ENCODE measurements around the gene BCL7A. TPM values are rescaled to one million over a fixed set of nuclear protein-coding genes. Genes with fewer than 3 reads are reported as not detected.

The BCL7A gene
- total RNA-seq, 1 donor from 2014 or later, result 8.1 TPM

DNA sequence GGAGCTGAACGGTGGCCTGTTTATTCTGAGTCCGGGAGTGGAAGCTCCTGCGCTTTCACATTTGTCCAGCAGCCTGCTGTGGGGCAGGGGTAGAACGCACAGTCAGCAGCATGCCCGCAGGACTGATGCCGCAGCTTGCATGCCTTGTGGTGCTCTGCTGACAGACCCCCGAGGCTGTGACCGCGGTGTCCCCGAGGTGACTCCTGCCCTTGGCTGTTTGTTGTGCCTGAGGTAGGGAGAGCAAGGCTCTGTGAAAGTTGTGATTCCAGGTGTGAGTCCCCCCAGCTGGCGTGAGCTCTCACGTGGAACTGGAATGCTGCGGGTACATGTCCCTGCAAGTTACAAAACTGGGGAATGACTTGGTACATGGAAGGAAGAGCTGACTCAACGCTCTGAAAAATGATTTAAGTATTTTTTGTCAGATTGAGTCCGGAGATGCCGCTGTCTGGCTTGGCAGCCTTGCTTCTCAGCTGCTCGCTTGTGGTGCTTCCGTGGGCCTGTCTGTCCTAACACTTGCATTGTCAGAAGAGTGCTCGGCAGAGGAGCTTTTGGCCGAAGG, 75.0 kb downstream of the BCL7A start:
- no peak for DNase-seq (ENCODE audit: extremely low spot score in 2 of 2)
- H3K4me1 ChIP-seq, result peaks cover 75% of the 10 kb centered on the region
- no peaks in the 10 kb centered on the region for H3K9me3 ChIP-seq
- no peak overlapping the region for H3K4me3 ChIP-seq
- intact Hi-C loops (cut with DNase I), result no loop called here
- H3K36me3 ChIP-seq, result no peaks in the 10 kb centered on the region
- no peaks in the 10 kb centered on the region for H3K27me3 ChIP-seq
- TF ChIP-seq POLR2AphosphoS5 (IDR thresholded peaks at IDR 0.05; ENCODE audit: insufficient read depth in 1 of 2, low read depth in 1 of 2) (peak in 1 of 2 donors; percentile 29), POLR2A (IDR thresholded peaks at IDR 0.05) (no peak)
- TF ChIP-seq, protein P1, sequence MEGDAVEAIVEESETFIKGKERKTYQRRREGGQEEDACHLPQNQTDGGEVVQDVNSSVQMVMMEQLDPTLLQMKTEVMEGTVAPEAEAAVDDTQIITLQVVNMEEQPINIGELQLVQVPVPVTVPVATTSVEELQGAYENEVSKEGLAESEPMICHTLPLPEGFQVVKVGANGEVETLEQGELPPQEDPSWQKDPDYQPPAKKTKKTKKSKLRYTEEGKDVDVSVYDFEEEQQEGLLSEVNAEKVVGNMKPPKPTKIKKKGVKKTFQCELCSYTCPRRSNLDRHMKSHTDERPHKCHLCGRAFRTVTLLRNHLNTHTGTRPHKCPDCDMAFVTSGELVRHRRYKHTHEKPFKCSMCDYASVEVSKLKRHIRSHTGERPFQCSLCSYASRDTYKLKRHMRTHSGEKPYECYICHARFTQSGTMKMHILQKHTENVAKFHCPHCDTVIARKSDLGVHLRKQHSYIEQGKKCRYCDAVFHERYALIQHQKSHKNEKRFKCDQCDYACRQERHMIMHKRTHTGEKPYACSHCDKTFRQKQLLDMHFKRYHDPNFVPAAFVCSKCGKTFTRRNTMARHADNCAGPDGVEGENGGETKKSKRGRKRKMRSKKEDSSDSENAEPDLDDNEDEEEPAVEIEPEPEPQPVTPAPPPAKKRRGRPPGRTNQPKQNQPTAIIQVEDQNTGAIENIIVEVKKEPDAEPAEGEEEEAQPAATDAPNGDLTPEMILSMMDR (IDR thresholded peaks at IDR 0.05), result no peak
- peak overlapping the region; percentile 63 for H3K27ac ChIP-seq

GRCh38 chr12:122097584-122097926, 75.9 kb downstream of the BCL7A start:
- Histone ChIP-seq H3K4me3 (no peak overlapping the region), H3K9me3 (no peaks in the 10 kb centered on the region), H3K27ac (peak overlapping the region; percentile 63), H3K4me1 (peaks cover 73% of the 10 kb centered on the region), H3K36me3 (no peaks in the 10 kb centered on the region), H3K27me3 (no peaks in the 10 kb centered on the region)
- intact Hi-C loops (cut with DNase I), result no loop called here
- DNase-seq (ENCODE audit: extremely low spot score in 2 of 2), result no peak
- TF ChIP-seq POLR2AphosphoS5 (IDR thresholded peaks at IDR 0.05; ENCODE audit: insufficient read depth in 1 of 2, low read depth in 1 of 2), result no peak
- no peak for TF ChIP-seq POLR2A (IDR thresholded peaks at IDR 0.05)
- TF ChIP-seq, protein P1 (IDR thresholded peaks at IDR 0.05), result no peak

DNA sequence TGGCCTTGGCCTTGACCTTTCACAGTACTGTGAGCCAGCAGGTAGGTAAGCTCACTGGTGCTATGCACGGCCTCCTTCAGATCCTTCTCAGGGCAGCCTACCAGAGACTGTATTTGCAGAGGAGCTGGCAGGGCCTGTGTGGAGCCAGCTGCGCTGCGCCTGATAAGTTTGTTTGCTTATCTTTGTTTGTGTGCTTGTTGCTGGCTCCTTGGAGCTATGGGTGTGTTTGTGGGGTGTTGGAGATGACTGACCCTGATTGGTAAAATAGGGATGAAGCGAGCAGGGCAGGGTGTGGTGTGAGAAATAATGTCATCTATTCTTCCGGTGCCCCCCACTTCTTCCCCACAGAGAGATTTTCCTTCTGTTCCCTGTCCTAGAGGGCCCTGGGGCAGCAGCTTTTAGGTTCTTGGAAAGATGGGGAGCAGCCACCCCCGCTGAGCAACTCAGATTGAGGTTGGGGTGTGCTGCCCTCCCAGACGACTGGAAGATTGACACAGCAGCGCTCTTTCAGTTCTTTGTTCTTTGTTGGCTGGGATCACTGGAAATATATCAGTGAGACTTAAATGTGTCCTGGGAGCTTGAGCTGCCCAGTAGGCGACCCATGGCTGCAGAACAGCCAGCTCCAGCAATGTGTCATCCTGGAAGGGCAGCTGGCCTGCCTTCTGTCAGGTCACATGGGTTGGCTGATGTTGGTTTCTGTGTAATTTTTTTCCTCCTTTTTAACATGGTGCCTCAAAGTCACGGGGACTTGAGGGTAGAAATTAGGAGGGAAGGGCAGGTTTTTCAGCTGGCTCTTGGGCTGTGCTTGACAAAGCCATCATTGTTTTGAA, 76.5 kb downstream of the BCL7A start:
- Histone ChIP-seq H3K9me3 (no peaks in the 10 kb centered on the region), H3K27me3 (no peaks in the 10 kb centered on the region), H3K4me1 (peaks cover 67% of the 10 kb centered on the region), H3K27ac (peak overlapping the region; percentile 63), H3K36me3 (no peaks in the 10 kb centered on the region), H3K4me3 (no peak overlapping the region)
- DNase-seq (ENCODE audit: extremely low spot score in 2 of 2), result no peak
- intact Hi-C loops (cut with DNase I), result no loop called here
- TF ChIP-seq, protein P1 (IDR thresholded peaks at IDR 0.05), result no peak
- TF ChIP-seq POLR2A (IDR thresholded peaks at IDR 0.05) (no peak), POLR2AphosphoS5 (IDR thresholded peaks at IDR 0.05; ENCODE audit: insufficient read depth in 1 of 2, low read depth in 1 of 2) (peak; percentile 39 to 63)

- no peak for DNase-seq (ENCODE audit: extremely low spot score in 2 of 2)
- intact Hi-C loops (cut with DNase I), result no loop called here
- Histone ChIP-seq H3K4me3 (no peak overlapping the region), H3K27ac (peak overlapping the region; percentile 63), H3K9me3 (no peaks in the 10 kb centered on the region), H3K27me3 (no peaks in the 10 kb centered on the region), H3K4me1 (peaks cover 67% of the 10 kb centered on the region), H3K36me3 (no peaks in the 10 kb centered on the region)
- TF ChIP-seq, protein P1 (IDR thresholded peaks at IDR 0.05), result no peak
- TF ChIP-seq POLR2A (IDR thresholded peaks at IDR 0.05) (no peak), POLR2AphosphoS5 (IDR thresholded peaks at IDR 0.05; ENCODE audit: insufficient read depth in 1 of 2, low read depth in 1 of 2) (no peak)
Measured at GRCh38 chr12:122099280-122099749, 77.6 kb downstream of the BCL7A start.

DNA sequence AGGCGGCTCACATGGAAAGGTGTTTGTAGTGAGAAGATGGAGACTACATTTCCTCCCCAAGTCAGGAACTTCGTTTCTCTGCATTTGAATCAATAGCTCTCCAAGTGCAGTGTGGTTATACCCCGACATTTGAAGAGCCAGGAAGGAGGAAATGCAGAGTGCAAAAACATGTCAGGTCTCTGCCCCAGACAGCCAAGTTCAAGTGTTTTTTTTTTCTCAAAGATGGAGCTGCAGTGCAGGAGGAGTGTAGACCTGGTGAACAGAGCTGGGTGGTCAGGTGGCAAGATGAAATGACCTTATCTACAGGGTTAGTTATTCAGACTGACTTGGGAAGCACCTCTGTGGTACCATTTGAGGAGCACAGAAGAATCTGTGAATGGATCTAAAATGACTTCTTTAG, 78.2 kb downstream of the BCL7A start:
- no peaks in the 10 kb centered on the region for H3K36me3 ChIP-seq
- intact Hi-C loops (cut with DNase I), result no loop called here
- peaks cover 67% of the 10 kb centered on the region for H3K4me1 ChIP-seq
- DNase-seq (ENCODE audit: extremely low spot score in 2 of 2), result no peak
- TF ChIP-seq POLR2AphosphoS5 (IDR thresholded peaks at IDR 0.05; ENCODE audit: insufficient read depth in 1 of 2, low read depth in 1 of 2) (no peak), POLR2A (IDR thresholded peaks at IDR 0.05) (no peak)
- TF ChIP-seq, protein P1 (IDR thresholded peaks at IDR 0.05), result no peak
- no peaks in the 10 kb centered on the region for H3K27me3 ChIP-seq
- H3K9me3 ChIP-seq, result no peaks in the 10 kb centered on the region
- H3K4me3 ChIP-seq, result no peak overlapping the region
- peak overlapping the region; percentile 63 for H3K27ac ChIP-seq
